ENCODE data around the gene TRABD2B. TPM values are rescaled to one million over a fixed set of nuclear protein-coding genes. Genes with fewer than 3 reads are reported as not detected.

The TRABD2B gene
- not detected for total RNA-seq

- DNase-seq, result peak; percentile 65
- H3K27me3 Mint-ChIP-seq (ENCODE audit: low read depth), result peaks cover 50% of the 10 kb centered on the region
- no peak within 1 kb of the TSS for H3K27ac Mint-ChIP-seq
These were observed at the start of gene TRABD2B for GRCh38 chr1:47997289-47998200. Gene TRABD2B, minus strand, starts transcription at chr1:47997385.

GRCh38 chr1:48044311-48044710 lies 47.1 kb upstream of the TRABD2B start:
- H3K27ac Mint-ChIP-seq, result no peak overlapping the region
- CTCF ChIA-PET, result no interaction called here
- no peaks in the 10 kb centered on the region for H3K9me3 Mint-ChIP-seq
- H3K4me3 Mint-ChIP-seq, result no peak overlapping the region
- DNase-seq, result no peak
- peaks cover 7% of the 10 kb centered on the region for H3K27me3 Mint-ChIP-seq (ENCODE audit: low read depth)
- H3K36me3 Mint-ChIP-seq (ENCODE audit: low read depth), result no peaks in the 10 kb centered on the region
- intact Hi-C loops (cut with micrococcal nuclease), result no loop called here
- no peaks in the 10 kb centered on the region for H3K4me1 Mint-ChIP-seq (ENCODE audit: low read depth)

More at GRCh38 chr1:47997289-47998200, at the start of gene TRABD2B:
- peaks cover 4% of the 10 kb centered on the region for H3K4me1 Mint-ChIP-seq (ENCODE audit: low read depth)
- intact Hi-C loops (cut with micrococcal nuclease), result loop anchor here (1.0 to 10.0 kb wide), 3 partner anchors 64 to 237 kb away; no protein-coding TSS in a partner anchor
- CTCF ChIA-PET, result interaction anchor here (0.7 to 2.8 kb wide), 14 partner anchors 9 to 239 kb away, joined by 3 to 18 read pairs (median 3); no protein-coding TSS in a partner anchor
- H3K36me3 Mint-ChIP-seq (ENCODE audit: low read depth), result no peaks in the 10 kb centered on the region
- H3K4me3 Mint-ChIP-seq, result peak within 1 kb of the TSS; percentile 68
- H3K9me3 Mint-ChIP-seq, result no peaks in the 10 kb centered on the region

GRCh38 chr1:48043622-48044021 lies 46.4 kb upstream of the TRABD2B start:
- Mint-ChIP-seq H3K27me3 (ENCODE audit: low read depth) (peaks cover 7% of the 10 kb centered on the region), H3K4me1 (ENCODE audit: low read depth) (no peaks in the 10 kb centered on the region), H3K36me3 (ENCODE audit: low read depth) (no peaks in the 10 kb centered on the region), H3K27ac (no peak overlapping the region), H3K9me3 (no peaks in the 10 kb centered on the region), H3K4me3 (no peak overlapping the region)
- no peak for DNase-seq
- CTCF ChIA-PET, result no interaction called here
- intact Hi-C loops (cut with micrococcal nuclease), result no loop called here

- no peak overlapping the region for H3K27ac Mint-ChIP-seq
These were observed 43.0 kb upstream of the TRABD2B start for GRCh38 chr1:48040154-48040553.

GRCh38 chr1:48039088-48040054 lies 42.2 kb upstream of the TRABD2B start:
- no peak overlapping the region for H3K4me3 Mint-ChIP-seq

More at GRCh38 chr1:48040154-48040553, 43.0 kb upstream of the TRABD2B start:
- no peak for DNase-seq
- Mint-ChIP-seq H3K4me3 (no peak overlapping the region), H3K27me3 (ENCODE audit: low read depth) (peaks cover 15% of the 10 kb centered on the region), H3K4me1 (ENCODE audit: low read depth) (no peaks in the 10 kb centered on the region), H3K9me3 (no peaks in the 10 kb centered on the region), H3K36me3 (ENCODE audit: low read depth) (no peaks in the 10 kb centered on the region)
- CTCF ChIA-PET, result no interaction called here
- intact Hi-C loops (cut with micrococcal nuclease), result no loop called here

GRCh38 chr1:48038270-48038767 lies 41.1 kb upstream of the TRABD2B start:
- intact Hi-C loops (cut with micrococcal nuclease), result no loop called here
- no peak overlapping the region for H3K27ac Mint-ChIP-seq
- no peaks in the 10 kb centered on the region for H3K36me3 Mint-ChIP-seq (ENCODE audit: low read depth)
- H3K9me3 Mint-ChIP-seq, result no peaks in the 10 kb centered on the region
- H3K4me1 Mint-ChIP-seq (ENCODE audit: low read depth), result no peaks in the 10 kb centered on the region
- H3K4me3 Mint-ChIP-seq, result no peak overlapping the region
- CTCF ChIA-PET, result no interaction called here
- DNase-seq, result no peak
- H3K27me3 Mint-ChIP-seq (ENCODE audit: low read depth), result peaks cover 15% of the 10 kb centered on the region

More at GRCh38 chr1:48039088-48040054, 42.2 kb upstream of the TRABD2B start:
- no peak for DNase-seq
- no peak overlapping the region for H3K27ac Mint-ChIP-seq
- no peaks in the 10 kb centered on the region for H3K9me3 Mint-ChIP-seq
- H3K27me3 Mint-ChIP-seq (ENCODE audit: low read depth), result peaks cover 15% of the 10 kb centered on the region
- CTCF ChIA-PET, result no interaction called here
- H3K36me3 Mint-ChIP-seq (ENCODE audit: low read depth), result no peaks in the 10 kb centered on the region
- intact Hi-C loops (cut with micrococcal nuclease), result no loop called here
- no peaks in the 10 kb centered on the region for H3K4me1 Mint-ChIP-seq (ENCODE audit: low read depth)

GRCh38 chr1:48036710-48037355 lies 39.6 kb upstream of the TRABD2B start:
- no peaks in the 10 kb centered on the region for H3K4me1 Mint-ChIP-seq (ENCODE audit: low read depth)
- H3K27me3 Mint-ChIP-seq (ENCODE audit: low read depth), result peaks cover 15% of the 10 kb centered on the region
- no peak overlapping the region for H3K27ac Mint-ChIP-seq
- DNase-seq, result no peak
- H3K4me3 Mint-ChIP-seq, result no peak overlapping the region
- intact Hi-C loops (cut with micrococcal nuclease), result no loop called here
- H3K36me3 Mint-ChIP-seq (ENCODE audit: low read depth), result no peaks in the 10 kb centered on the region
- H3K9me3 Mint-ChIP-seq, result no peaks in the 10 kb centered on the region
- CTCF ChIA-PET, result interaction anchor here (0.7 kb wide), 1 partner anchor 25 kb away, joined by 3 read pairs; no protein-coding TSS in a partner anchor

GRCh38 chr1:48035371-48036141 lies 38.4 kb upstream of the TRABD2B start:
- Mint-ChIP-seq H3K9me3 (no peaks in the 10 kb centered on the region), H3K36me3 (ENCODE audit: low read depth) (no peaks in the 10 kb centered on the region), H3K4me1 (ENCODE audit: low read depth) (no peaks in the 10 kb centered on the region), H3K4me3 (no peak overlapping the region), H3K27me3 (ENCODE audit: low read depth) (peaks cover 17% of the 10 kb centered on the region), H3K27ac (no peak overlapping the region)
- DNase-seq, result no peak
- CTCF ChIA-PET, result no interaction called here
- intact Hi-C loops (cut with micrococcal nuclease), result no loop called here

GRCh38 chr1:48033495-48034045 lies 36.4 kb upstream of the TRABD2B start:
- H3K4me3 Mint-ChIP-seq, result no peak overlapping the region
- intact Hi-C loops (cut with micrococcal nuclease), result no loop called here
- H3K4me1 Mint-ChIP-seq (ENCODE audit: low read depth), result no peaks in the 10 kb centered on the region
- no peak for DNase-seq
- no peaks in the 10 kb centered on the region for H3K36me3 Mint-ChIP-seq (ENCODE audit: low read depth)
- H3K9me3 Mint-ChIP-seq, result no peaks in the 10 kb centered on the region
- H3K27ac Mint-ChIP-seq, result no peak overlapping the region
- CTCF ChIA-PET, result no interaction called here
- peaks cover 10% of the 10 kb centered on the region for H3K27me3 Mint-ChIP-seq (ENCODE audit: low read depth)

GRCh38 chr1:48031676-48032075 lies 34.5 kb upstream of the TRABD2B start:
- Mint-ChIP-seq H3K27ac (no peak overlapping the region), H3K9me3 (no peaks in the 10 kb centered on the region), H3K4me1 (ENCODE audit: low read depth) (no peaks in the 10 kb centered on the region), H3K36me3 (ENCODE audit: low read depth) (no peaks in the 10 kb centered on the region), H3K27me3 (ENCODE audit: low read depth) (peaks cover 6% of the 10 kb centered on the region), H3K4me3 (no peak overlapping the region)
- intact Hi-C loops (cut with micrococcal nuclease), result no loop called here
- CTCF ChIA-PET, result no interaction called here
- no peak for DNase-seq

GRCh38 chr1:48030696-48031365 lies 33.6 kb upstream of the TRABD2B start:
- H3K36me3 Mint-ChIP-seq (ENCODE audit: low read depth), result no peaks in the 10 kb centered on the region
- no peak for DNase-seq
- H3K9me3 Mint-ChIP-seq, result no peaks in the 10 kb centered on the region
- intact Hi-C loops (cut with micrococcal nuclease), result no loop called here
- peaks cover 2% of the 10 kb centered on the region for H3K27me3 Mint-ChIP-seq (ENCODE audit: low read depth)
- H3K27ac Mint-ChIP-seq, result no peak overlapping the region
- H3K4me1 Mint-ChIP-seq (ENCODE audit: low read depth), result no peaks in the 10 kb centered on the region
- H3K4me3 Mint-ChIP-seq, result no peak overlapping the region
- CTCF ChIA-PET, result no interaction called here
